ENCODE results near the gene VCAN.
A peak's percentile ranks its signal among the peaks of the same experiment; 100 is the strongest.

VCAN gene

DNA sequence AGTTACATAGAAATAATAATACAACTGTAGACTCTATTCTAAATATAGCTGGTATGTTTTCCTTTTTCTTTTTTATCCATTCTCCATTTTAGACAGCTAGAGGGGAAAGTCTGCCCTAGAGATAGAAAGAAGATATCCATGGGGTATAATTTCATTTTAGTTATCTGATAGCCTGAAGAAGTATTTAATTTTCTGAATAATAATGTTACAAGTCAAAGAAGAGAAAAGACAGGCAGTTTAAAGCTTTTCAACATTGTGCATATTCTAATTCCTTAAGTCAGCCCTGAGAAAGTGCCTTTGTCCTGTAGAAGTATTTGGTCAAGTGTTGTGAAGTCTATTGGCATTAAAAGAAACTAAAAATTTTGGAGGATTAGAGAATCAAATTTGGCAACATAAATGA is 2.5 kb upstream of the VCAN start:
- no peak for DNase-seq

- DNase-seq = no peak
Observed at GRCh38 chr5:83470526-83471404, 779 bp upstream of the VCAN start.

- no peak for DNase-seq
Observed at GRCh38 chr5:83472213-83472507, 616 bp downstream of the VCAN start.

- DNase-seq = no peak
Observed at GRCh38 chr5:83472508-83473345, 1.2 kb downstream of the VCAN start.

DNA sequence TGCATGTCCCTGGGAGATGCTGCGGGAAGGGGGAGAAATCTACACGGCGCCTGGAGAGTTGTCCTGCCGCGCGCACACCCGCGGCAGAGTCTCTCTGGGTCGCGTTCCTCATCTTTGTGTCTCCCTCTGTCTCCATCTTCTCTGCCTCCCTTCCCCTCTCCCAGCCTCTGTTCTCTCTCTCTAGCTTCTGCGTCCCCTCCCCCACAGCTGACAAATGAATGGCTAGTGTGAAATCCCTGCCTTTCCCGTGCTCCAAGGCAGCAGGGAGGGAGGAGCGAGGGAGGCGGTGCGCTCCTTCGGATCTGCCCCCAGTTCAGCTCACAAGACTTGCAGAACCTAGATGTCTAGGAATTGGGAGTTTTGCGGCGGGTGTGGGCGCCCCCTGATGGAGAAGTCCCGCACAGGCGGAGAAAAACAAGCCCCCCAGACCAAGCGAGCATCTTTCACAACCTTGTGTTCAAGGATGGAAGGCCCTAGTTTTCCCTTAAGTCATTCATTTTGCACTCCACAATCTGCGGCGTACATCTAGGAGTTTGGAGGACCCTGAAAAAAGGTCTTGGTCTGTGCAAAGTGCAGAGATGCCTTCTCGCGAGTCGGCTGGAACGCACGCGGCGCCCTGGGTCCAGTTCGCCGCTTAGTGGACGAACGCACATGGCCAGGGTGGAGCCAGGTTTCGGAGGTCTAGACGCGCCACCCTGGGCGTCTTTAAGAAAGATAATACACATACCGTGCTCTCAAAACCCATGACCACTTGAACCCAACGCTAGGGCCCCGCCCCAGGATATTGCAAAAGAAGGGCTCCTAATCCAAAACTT is 2.0 kb downstream of the VCAN start:
- no peak for DNase-seq

DNA sequence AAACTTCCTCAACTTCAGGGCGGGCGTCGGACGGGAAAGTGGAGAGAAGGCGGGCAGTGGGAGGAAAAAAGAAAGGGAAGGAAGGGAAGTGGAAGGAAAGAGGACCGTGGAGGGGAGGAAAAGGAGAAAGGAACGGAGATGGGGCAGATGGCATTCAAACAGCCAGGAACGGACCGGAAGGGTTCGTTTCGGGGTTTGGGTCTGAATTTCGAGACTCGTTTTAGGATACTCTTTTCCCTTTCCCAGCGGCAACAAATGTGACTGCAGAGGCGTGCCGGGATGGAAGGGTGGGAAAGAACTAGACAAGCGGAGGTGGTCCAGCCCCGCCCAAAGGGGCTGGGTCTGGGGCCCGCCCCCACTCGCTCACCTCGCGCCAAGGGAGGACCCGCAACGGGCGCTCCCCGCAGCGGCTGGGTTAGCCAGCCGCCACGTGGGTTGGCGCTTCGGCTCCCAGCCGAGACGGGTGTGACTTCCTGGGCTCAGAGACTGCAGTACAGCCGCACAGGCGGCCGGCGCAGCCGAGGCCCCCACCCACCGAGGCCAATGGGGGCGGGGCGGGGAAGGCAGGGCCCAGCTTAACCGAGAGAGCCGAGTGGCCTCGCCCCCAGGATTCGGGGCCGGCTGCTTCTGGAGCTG is 2.7 kb downstream of the VCAN start:
- DNase-seq = peak; percentile 46

DNA sequence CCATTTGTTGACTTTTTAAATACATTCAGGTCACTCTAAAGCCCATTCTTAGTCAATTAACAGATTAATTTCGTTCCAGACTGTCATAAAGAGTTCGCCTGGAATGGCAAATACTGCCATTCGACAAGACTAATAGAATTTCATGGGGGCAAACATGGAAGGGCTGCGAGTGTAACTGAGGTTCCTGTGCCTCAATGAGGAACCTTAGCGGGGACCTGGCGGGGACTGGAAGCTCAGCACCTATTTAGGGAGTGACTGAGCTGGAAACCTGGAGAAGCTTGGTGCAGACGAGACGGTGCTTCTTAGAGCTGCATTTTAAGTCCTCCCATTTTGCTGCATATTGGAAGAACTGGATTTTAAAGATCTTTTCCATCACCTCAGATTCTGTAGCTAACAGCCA is 3.4 kb downstream of the VCAN start:
- no peak for DNase-seq

GRCh38 chr5:83475391-83475863 is 3.9 kb downstream of the VCAN start:
- no peak for DNase-seq

DNA sequence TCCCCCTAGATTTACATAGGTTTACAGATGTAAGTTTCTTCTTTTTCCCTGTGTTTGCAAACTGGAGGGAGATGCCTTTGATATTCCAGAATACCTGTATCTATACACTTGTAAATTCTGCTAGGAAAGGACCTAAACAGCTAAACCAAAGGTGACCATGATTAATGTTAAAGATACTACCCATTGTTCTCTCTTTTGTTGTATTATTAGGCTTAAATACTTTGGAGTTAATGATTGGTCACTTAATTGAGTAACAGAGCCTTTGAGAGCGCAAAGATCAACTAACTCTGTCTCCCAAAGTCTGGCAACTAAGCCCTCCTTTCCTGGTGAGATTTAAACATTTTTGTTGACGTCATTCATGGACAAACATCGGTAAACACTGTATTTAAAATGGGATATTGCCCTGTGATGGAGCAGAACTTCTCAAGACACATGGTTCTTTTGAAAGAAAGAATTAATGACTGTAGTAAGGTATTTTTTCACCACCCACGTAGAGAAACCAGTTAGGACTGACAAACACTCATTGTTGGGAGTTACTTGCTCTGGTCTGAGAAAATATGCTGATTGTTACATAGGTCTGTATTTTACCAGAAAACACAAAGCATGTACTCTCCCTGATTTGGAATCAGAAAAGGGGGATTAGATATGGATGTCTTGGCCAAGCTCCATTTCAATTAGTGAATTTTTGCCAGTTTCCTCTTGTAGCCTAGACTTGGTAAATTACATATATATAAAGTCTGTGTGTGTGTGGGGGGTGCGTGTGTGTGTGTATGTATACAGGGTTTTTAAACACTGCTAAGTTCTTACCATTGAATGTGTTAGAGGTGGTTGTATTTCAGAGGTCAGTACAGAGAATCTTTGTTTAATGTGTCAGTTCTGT is 4.6 kb downstream of the VCAN start:
- no peak for DNase-seq

- no peak for DNase-seq
Observed at GRCh38 chr5:83482961-83483360, 11.4 kb downstream of the VCAN start.

- no peak for DNase-seq
Observed at GRCh38 chr5:83484294-83484693, 12.8 kb downstream of the VCAN start.

- DNase-seq = no peak
Observed at GRCh38 chr5:83485842-83486241, 14.3 kb downstream of the VCAN start.

DNA sequence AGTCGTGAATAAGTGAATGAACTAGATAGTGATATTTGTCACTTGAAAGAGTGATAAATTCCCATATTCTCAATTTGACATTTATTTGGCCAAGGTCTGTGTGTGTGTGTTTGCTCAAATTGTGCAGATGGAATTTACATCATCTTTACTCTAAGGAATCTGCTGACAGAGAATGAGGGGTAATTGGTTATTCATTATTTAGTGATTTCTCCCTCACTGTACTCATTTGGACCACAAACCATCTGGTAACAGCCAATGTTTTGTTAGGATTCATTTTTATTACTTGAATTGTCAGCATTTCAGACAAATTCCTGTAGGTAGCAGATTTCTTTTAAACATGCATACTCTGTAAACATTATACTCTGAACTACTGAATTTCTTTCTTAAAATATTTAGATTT is 15.6 kb downstream of the VCAN start:
- no peak for DNase-seq

GRCh38 chr5:83488271-83488670 is 16.7 kb downstream of the VCAN start:
- DNase-seq = no peak

DNA sequence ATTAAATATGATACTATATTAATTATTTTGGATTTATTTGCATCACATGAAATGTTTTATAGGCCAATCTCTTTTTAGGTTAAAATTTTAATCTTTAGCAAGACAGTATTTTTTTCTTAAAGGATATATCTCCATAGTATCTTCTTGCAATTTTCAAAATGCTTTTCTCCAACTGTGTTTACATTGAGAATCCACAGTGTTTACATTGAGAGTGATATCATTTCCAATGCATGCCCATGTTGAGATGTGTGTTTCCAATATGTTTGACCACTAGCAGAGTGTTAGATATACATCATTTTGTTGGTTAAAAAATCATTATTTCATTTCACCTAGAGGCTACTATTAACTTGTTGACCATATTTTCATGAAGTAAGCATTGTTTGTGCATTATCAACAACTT is 17.3 kb downstream of the VCAN start:
- no peak for DNase-seq

DNA sequence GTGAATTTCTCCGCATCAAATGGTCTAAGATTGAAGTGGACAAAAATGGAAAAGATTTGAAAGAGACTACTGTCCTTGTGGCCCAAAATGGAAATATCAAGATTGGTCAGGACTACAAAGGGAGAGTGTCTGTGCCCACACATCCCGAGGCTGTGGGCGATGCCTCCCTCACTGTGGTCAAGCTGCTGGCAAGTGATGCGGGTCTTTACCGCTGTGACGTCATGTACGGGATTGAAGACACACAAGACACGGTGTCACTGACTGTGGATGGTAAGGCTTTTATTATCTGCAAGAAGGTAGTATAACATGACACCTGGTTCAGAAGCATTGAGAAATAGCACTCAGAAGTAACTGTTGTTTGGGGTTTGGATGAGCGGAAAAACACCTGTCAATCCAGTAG is 18.7 kb downstream of the VCAN start:
- no peak for DNase-seq

GRCh38 chr5:83492331-83492730 is 20.8 kb downstream of the VCAN start:
- DNase-seq = no peak

GRCh38 chr5:83493644-83494043 is 22.1 kb downstream of the VCAN start:
- no peak for DNase-seq

GRCh38 chr5:83494087-83494620 is 22.6 kb downstream of the VCAN start:
- no peak for DNase-seq

DNA sequence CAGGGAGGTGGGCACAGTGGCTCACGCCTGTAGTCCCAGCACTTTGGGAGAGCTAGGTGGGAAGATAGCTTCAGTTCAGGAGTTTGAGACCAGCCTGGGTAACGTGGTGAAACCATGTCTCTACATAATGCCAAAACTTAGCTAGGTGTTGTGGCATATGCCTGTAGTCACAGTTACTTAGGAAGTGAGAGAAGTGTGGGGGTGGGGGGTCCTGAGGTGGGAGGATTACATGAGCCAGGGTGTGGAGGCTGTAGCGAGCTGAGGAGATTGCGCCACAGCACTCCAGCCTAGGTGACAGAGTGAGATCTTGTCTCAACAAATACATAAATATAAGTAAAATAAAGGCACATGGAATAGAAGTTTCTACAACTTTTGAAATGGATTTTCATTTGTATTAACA is 23.1 kb downstream of the VCAN start:
- no peak for DNase-seq

DNA sequence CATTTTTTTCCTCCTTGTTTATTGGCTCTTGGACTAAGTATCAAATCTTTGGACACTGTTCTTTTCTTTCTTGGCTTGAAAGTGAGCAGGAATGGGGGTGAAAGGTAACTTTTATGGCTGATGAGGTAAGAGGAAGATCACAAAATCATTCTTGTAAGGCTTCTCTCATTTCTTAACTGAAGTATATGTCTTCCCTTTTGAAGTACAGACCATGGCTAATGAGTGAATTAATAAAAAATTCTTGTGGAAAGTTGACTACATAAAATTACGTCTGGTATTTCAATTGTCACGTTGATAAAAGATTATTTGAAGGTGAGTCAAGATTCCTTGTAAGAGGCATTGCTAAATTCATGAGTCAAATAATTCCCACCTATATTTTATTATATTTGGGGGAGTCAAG is 25.1 kb downstream of the VCAN start:
- DNase-seq = no peak

DNA sequence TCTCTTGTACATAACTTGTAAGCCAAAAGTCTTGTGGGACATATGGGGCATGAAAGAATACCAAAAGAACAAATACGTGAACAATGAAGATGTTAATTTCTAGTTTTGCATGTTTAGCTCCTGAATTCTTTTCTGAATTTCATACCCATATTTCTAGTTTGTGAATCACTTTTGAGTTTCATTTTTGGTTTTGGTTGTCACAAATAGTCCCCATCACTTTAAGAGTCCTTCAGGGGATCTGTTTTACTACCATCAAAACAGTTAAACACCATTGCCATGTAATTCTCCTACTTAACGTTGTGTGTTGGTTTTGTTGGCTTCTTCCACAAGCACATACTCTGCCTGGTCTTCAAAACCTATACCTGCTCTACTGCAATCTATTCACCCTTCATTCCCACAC is 27.0 kb downstream of the VCAN start:
- no peak for DNase-seq
